ENCODE data around the gene TRAPPC8. TPM values are rescaled to one million over a fixed set of nuclear protein-coding genes. Genes with fewer than 3 reads are reported as not detected.
"Not testable (repeated sequence)": the region's sequence is repeated elsewhere in the genome, so short reads cannot be mapped to it uniquely, and the experiment has no call there.

Gene TRAPPC8
- total RNA-seq, 4 donors from 2014 or later: 43.7 to 58.6 (median 48.3) TPM

DNA sequence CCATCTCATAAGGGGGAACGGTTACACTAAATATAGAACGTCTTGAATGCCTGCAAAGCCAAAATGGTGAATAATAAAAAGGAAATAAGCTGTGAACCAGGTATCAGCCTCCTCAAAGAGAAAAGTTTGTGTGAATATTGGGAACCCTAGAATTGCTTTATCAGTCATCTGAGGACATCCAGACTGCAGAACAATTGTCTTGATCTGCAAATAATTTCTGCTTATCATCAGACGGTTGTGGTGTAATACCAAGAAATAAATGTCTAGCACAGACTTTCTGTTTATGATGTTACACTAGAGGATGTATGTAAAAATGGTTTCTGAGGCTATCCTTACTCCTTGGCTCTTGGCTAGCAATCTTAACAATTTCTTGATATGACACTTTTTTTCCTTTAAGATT, 128.8 kb downstream of the TRAPPC8 start:
- H3K27ac ChIP-seq: no peak overlapping the region
- H3K4me1 ChIP-seq: no peaks in the 10 kb centered on the region
- H3K27me3 ChIP-seq: no peaks in the 10 kb centered on the region
- TF ChIP-seq, protein P1, sequence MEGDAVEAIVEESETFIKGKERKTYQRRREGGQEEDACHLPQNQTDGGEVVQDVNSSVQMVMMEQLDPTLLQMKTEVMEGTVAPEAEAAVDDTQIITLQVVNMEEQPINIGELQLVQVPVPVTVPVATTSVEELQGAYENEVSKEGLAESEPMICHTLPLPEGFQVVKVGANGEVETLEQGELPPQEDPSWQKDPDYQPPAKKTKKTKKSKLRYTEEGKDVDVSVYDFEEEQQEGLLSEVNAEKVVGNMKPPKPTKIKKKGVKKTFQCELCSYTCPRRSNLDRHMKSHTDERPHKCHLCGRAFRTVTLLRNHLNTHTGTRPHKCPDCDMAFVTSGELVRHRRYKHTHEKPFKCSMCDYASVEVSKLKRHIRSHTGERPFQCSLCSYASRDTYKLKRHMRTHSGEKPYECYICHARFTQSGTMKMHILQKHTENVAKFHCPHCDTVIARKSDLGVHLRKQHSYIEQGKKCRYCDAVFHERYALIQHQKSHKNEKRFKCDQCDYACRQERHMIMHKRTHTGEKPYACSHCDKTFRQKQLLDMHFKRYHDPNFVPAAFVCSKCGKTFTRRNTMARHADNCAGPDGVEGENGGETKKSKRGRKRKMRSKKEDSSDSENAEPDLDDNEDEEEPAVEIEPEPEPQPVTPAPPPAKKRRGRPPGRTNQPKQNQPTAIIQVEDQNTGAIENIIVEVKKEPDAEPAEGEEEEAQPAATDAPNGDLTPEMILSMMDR (IDR thresholded peaks at IDR 0.05): no peak
- no peak for TF ChIP-seq POLR2A (IDR thresholded peaks at IDR 0.05)
- no peak for DNase-seq
- H3K36me3 ChIP-seq: no peaks in the 10 kb centered on the region
- H3K4me3 ChIP-seq: no peak overlapping the region
- H3K9me3 ChIP-seq: no peaks in the 10 kb centered on the region

DNA sequence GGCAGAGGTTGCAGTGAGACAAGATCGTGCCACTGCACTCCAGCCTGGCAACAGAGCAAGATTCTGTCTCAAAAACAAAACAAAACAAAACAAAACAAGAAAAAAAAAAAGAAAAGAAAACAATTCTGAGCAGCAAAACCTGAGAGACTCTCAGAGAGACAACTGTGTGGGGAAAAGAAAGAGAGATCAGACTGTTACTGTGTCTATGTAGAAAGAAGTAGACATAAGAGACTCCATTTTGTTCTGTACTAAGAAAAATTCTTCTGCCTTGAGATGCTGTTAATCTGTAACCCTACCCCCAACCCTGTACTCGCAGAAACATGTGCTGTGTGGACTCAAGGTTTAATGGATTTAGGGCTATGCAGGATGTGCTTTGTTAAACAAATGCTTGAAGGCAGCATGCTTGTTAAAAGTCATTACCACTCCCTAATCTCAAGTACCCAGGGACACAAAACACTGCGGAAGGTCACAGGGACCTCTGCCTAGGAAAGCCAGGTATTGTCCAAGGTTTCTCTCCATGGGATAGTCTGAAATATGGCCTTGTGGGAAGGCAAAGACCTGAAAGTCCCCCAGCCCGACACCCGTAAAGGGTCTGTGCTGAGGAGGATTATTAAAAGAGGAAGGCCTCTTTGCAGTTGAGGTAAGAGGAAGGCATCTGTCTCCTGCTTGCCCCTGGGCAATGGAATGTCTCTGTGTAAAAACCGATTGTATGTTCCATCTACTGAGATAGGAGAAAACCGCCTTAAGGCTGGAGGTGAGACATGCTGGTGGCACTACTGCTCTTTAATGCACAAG, 132.4 kb downstream of the TRAPPC8 start:
- H3K9me3 ChIP-seq, H3K27ac ChIP-seq, H3K36me3 ChIP-seq, H3K27me3 ChIP-seq, DNase-seq, H3K4me3 ChIP-seq, H3K4me1 ChIP-seq: not testable (repeated sequence)

DNA sequence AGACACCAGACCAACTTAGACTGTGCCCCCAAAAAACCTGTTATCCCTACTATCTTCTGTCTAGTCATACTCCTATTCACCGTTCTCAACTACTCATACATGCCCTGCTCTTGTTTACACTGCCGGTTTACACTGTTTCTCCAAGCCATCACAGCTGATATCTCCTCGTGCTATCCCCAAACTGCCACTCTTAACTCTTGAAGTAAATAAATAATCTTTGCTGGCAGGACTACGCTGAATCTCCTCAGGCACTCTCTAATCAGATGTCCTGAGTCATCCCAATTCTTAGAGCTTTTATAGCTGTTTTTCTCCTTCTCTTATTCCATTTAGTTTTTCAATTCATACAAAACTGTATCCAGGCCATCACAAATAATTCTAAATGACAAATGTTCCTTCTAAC, 133.9 kb downstream of the TRAPPC8 start:
- not testable (repeated sequence) for H3K27ac ChIP-seq, H3K9me3 ChIP-seq, H3K27me3 ChIP-seq, DNase-seq, H3K36me3 ChIP-seq, H3K4me1 ChIP-seq, H3K4me3 ChIP-seq

DNA sequence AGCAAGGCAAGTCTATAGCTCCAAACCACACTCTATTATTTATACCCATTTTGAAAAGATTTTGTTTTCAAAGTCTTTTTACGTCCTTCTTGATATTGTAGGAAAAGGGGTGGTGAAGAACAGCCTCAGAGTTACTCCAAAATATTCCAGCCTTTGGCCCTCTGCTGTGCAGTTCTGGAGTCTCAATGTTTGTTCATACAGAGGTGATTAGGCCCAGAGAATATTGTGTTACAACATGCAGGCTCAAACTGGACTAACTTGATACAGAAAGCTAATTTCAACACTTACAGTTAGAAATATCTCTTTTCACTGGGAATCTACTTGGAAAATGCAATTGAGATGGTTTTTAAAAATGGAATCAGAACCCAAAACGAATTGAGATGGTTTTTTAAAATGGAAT, 141.8 kb downstream of the TRAPPC8 start:
- TF ChIP-seq, protein P1 (IDR thresholded peaks at IDR 0.05): no peak
- no peak for TF ChIP-seq POLR2A (IDR thresholded peaks at IDR 0.05)
- Histone ChIP-seq H3K9me3 (no peaks in the 10 kb centered on the region), H3K4me3 (no peak overlapping the region), H3K27ac (no peak overlapping the region), H3K36me3 (no peaks in the 10 kb centered on the region), H3K4me1 (no peaks in the 10 kb centered on the region), H3K27me3 (no peaks in the 10 kb centered on the region)
- no peak for DNase-seq

DNA sequence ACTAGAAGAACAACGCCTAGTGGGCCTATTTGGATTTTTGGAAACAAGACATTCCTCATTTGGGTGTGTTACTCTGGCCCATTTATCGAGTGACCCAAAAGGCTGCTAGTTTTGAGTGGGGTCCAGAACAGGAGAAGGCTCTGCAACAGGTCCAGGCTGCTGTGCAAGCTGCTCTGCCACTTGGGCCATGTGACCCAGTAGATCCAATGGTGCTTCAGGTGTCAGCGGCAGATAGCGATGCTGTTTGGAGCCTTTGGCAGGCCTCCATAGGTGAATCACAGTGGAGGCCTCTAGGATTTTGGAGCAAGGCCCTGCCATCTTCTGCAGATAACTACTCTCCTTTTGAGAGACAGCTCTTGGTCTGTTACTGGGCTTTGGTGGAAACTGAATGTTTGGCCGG, 143.7 kb downstream of the TRAPPC8 start:
- not testable (repeated sequence) for H3K27ac ChIP-seq, H3K36me3 ChIP-seq, DNase-seq, H3K9me3 ChIP-seq, H3K4me1 ChIP-seq, H3K4me3 ChIP-seq, H3K27me3 ChIP-seq

DNA sequence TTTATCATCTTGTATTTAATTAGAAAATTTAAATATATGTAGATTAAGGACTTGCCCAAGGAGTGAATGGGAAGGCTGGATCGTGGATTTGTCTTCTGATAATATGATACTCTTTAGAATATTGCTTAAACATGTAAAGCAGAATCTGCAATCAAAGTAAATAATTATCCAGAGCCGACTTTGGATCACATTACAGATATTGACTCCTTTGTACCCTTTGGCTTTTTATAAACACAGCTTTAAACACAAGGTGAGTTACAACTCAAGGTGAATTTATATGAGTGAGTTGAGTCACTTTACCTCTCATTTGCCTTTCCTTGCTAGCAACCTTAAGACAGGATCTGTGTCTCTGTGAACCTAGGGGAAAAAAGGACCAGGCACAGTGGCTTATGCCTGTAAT, 144.5 kb downstream of the TRAPPC8 start:
- no peak overlapping the region for H3K4me3 ChIP-seq
- H3K27ac ChIP-seq: no peak overlapping the region
- no peaks in the 10 kb centered on the region for H3K36me3 ChIP-seq
- no peaks in the 10 kb centered on the region for H3K4me1 ChIP-seq
- no peaks in the 10 kb centered on the region for H3K9me3 ChIP-seq
- no peaks in the 10 kb centered on the region for H3K27me3 ChIP-seq
- no peak for TF ChIP-seq POLR2A (IDR thresholded peaks at IDR 0.05)
- TF ChIP-seq, protein P1 (IDR thresholded peaks at IDR 0.05): no peak
- no peak for DNase-seq

DNA sequence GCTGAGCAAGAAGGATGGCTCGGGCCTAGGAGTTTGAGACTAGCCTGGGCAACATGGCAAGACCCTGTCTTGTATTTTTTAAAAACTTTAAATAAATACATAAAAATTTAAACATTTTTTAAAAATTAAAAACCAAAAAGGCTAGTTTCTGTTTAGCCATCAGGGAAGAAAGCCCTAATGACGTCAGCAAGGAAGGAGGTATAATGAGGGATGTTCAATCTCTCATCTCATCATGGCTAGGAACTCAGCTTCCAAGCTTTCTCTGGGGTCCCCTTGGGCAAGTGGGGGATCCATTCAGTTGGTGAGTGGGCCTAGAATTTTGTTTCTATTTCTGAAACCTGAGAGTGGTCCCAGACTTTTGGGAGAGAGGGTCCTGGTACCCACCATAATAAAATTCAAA, 147.2 kb downstream of the TRAPPC8 start:
- no peak for DNase-seq
- H3K27me3 ChIP-seq: no peaks in the 10 kb centered on the region
- TF ChIP-seq, protein P1 (IDR thresholded peaks at IDR 0.05): no peak
- no peak overlapping the region for H3K27ac ChIP-seq
- H3K9me3 ChIP-seq: no peaks in the 10 kb centered on the region
- H3K4me3 ChIP-seq: no peak overlapping the region
- H3K36me3 ChIP-seq: no peaks in the 10 kb centered on the region
- no peaks in the 10 kb centered on the region for H3K4me1 ChIP-seq

Data from Peyer's patch (tissue), 4 donors.